Pancreas (tissue), 10 donors: Measurements from ENCODE around the gene ANGEL1. TPM values are rescaled to one million over a fixed set of nuclear protein-coding genes. Genes with fewer than 3 reads are reported as not detected.

Experiments
- ATAC-seq, 4 donors: fragments of 200-7000 bp; cut with Tn5 transposase; one replicate each; pipeline versions ENCODE4 v1.8.0 to v1.9.1; 2020; ENCODE audit warnings: mild to moderate bottlenecking in 4 of 4, moderate library complexity in 4 of 4
- DNase-seq, 6 donors: peaks; one replicate each; pipeline ENCODE4 v3.0.0-alpha.2; 2020
- FAIRE-seq: peaks from 2 replicates; lab custom pipeline; 2012; peaks lifted over from hg19 to GRCh38; lab: Jason Lieb, UNC
- H3K27ac ChIP-seq, 4 donors: fragments of 200-600 bp; sonication (generic); 1 replicate in 3 of 4; 2 replicates in 1 of 4; pipeline versions ENCODE4 v1.5.0 to v1.8.0; 2020
- H3K27me3 ChIP-seq, 4 donors: fragments of 200-600 bp; one replicate each; pipeline ENCODE4 v1.8.0; 2021
- H3K36me3 ChIP-seq, 3 donors: fragments of 200-600 bp; sonication (generic) in 1 of 3; one replicate each; pipeline versions ENCODE4 v1.5.0 to v1.8.0; 2020 to 2021
- H3K4me1 ChIP-seq, 3 donors: fragments of 200-600 bp; one replicate each; pipeline ENCODE4 v1.8.0; 2021
- H3K4me3 ChIP-seq, 4 donors: fragments of 200-600 bp; sonication (generic) in 2 of 4; one replicate each; pipeline versions ENCODE4 v1.5.0 to v1.8.0; 2020 to 2021
- H3K9me3 ChIP-seq, 4 donors: fragments of 200-600 bp; one replicate each; pipeline ENCODE4 v1.8.0; 2021
- CTCF ChIP-seq, 4 donors: fragments of 200-600 bp; sonication (generic) in 3 of 4; IDR thresholded peaks; one replicate each; pipeline versions ENCODE4 v1.5.0 to v1.8.0; 2021; ENCODE audit warnings: antibody characterized with exemption in 4 of 4
- WGBS, 2 donors: extraction: QIAGEN DNeasy Blood & Tissue Kit; methylation state at CpG; one replicate each; pipeline ENCODE4 v1.1.7; 2013; 5-methylcytosine and 5-hydroxymethylcytosine counted together
- intact Hi-C, 3 donors: fragments of 100-400 bp; cut with DNase I; formaldehyde crosslinking; loops; one replicate each; pipeline versions ENCODE4 v1.11.1 to v1.14.2; 2022
- polyA plus RNA-seq, 2 donors: library from polyadenylated mRNA; stranded (reverse); fragments of 200-250 nt; gene quantifications; one replicate each; pipeline ENCODE4 v1.2.3, GENCODE V29; 2013
- total RNA-seq, 6 donors: library from RNA; stranded (reverse); fragmentation: NEBNext Ultra II Directional in 4 of 6; extraction: Animal tissue kit (Norgen Biotek cat#: 25700) in 4 of 6; gene quantifications; one replicate each; pipeline versions ENCODE4 v1.2.1 to v1.2.4, GENCODE V29; 2021 to 2023
- donor health status: healthy with polysubstance abuse.
- donor health status: DM: no; HTN: no; CAD: no; lungs with moderate emphysema.
- donor health status: DM: no; HTN: no; CAD: no.
- donor health status: control.
- donor health status: control.
- donor health status: Bipolar disorder and iron deficiency.
- donor health status: DM: yes; HTN: yes; CAD: no.
- donor health status: DM: no; HTN: no; CAD: no.
- donor health status: DM: no; HTN: no; CAD: no.
- donor health status: DM: yes; HTN: yes; CAD: no.

The ANGEL1 gene
- total and polyA plus RNA-seq, 8 donors: 25.8 to 40.1 (median 30.5) TPM

- intact Hi-C loops: loop anchor here in 1 of 3 donors (10.0 kb wide), 1 partner anchor 55 kb away; no protein-coding TSS in a partner anchor
- H3K27me3 ChIP-seq: no peaks in the 10 kb centered on the region
- peak in 1 of 6 donors; percentile 53 for DNase-seq
- no peak for ATAC-seq
- no peak for FAIRE-seq
- 69 to 79% methylated on average over 18 of the region's 18 CpGs for WGBS, 2 donors
- H3K9me3 ChIP-seq: no peaks in the 10 kb centered on the region
- H3K4me3 ChIP-seq: no peak overlapping the region
- H3K27ac ChIP-seq: no peak overlapping the region
- no peak for TF ChIP-seq CTCF (IDR thresholded peaks at IDR 0.05)
- no peaks in the 10 kb centered on the region for H3K36me3 ChIP-seq
- peaks cover 0 to 12% (median 0%) of the 10 kb centered on the region in 3 donors for H3K4me1 ChIP-seq
These were observed 42.9 kb downstream of the ANGEL1 start for GRCh38 chr14:76769636-76770292.

GRCh38 chr14:76768671-76769500 is 43.8 kb downstream of the ANGEL1 start:
- Histone ChIP-seq H3K27ac (peak overlapping the region in 2 of 4 donors; percentile 41 to 42), H3K4me1 (peaks cover 0 to 10% (median 0%) of the 10 kb centered on the region in 3 donors), H3K4me3 (no peak overlapping the region), H3K27me3 (no peaks in the 10 kb centered on the region), H3K36me3 (no peaks in the 10 kb centered on the region), H3K9me3 (no peaks in the 10 kb centered on the region)
- WGBS, 2 donors: 55 to 66% methylated on average over 11 of the region's 11 CpGs
- no peak for FAIRE-seq
- no peak for TF ChIP-seq CTCF (IDR thresholded peaks at IDR 0.05)
- no peak for ATAC-seq
- peak in 1 of 6 donors; percentile 10 for DNase-seq
- intact Hi-C loops: no loop called here

DNA sequence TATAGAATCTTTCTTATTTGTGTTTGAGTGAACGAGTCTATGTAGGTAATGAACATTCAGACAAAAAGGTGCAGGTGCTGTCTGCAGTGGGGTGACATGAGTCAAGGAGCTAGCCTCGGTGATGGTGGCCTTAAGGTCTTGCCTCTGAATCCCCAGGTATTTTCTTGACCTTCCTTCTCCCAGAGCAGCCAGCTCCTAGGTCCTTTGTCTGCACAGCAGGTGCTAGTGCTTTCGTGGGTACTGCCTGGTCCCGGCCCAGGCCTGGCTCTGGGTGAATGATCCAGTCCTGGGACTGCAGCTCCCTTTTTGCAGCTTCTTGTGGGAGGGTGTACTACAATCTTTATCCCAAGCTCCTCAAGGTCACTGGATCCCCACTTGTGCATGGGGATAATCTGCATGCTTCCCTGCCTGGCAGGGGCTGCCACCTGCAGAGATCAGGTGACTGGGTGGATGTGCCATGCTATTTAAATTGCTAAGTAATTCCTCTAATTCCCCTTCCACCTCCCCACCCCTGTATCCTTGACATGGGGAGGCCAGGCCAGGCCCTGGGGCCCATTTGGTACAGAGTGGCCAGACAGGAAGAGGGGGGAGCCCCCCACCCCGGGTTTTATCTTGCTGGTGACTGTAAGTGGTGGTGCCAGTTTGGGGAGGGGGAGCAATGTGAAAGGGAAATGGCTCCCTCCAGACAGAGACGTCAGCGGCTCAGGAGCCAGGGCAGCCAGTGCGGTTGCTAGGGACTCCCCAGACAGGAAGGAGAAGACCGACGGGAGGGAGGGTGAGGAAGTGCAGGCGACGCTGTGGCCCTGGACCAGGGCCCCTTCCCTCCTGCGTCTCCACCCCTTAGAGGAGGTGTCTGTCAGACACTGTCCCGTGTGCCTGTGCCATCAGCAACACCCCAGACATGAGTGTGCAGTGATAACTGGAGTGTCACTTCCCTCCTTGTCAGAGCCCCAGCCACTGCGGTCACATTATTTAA is 44.7 kb downstream of the ANGEL1 start:
- no peak for TF ChIP-seq CTCF (IDR thresholded peaks at IDR 0.05)
- no peaks in the 10 kb centered on the region for H3K36me3 ChIP-seq
- DNase-seq (peak in 2 of 6 donors; percentile 60), ATAC-seq (peak in 3 of 4 donors; percentile 60 to 74 (median 73)), FAIRE-seq (no peak)
- H3K4me1 ChIP-seq: peaks cover 0 to 2% (median 0%) of the 10 kb centered on the region in 3 donors
- 47 to 55% methylated on average over 14 to 15 of the region's 15 CpGs for WGBS, 2 donors
- no peaks in the 10 kb centered on the region for H3K9me3 ChIP-seq
- H3K27ac ChIP-seq: peak overlapping the region in 2 of 4 donors; percentile 14 to 46
- H3K4me3 ChIP-seq: no peak overlapping the region
- no peaks in the 10 kb centered on the region for H3K27me3 ChIP-seq
- intact Hi-C loops: no loop called here

DNA sequence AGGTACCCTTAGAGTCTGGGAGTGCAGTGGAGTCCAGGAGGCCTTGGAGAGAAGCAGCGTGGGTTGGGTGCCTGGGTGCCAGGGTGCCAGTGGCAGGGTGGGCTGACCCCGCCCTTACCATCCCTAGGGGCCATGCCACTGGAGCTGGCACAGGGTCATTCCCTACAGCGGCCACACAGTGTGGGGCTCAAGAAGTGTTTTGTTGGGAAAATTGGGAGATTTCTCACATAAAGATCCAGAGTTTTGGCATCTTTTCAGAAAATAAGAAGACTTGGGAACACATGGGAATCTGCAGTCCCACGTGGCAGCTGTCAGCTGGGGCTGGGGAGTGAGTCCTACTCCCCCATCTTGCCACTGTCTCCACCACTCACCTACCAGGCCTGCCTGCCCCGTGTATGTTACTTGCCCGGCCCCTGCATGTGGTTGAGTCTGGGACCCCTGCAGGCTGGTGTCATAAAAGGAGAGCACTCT is 47.2 kb downstream of the ANGEL1 start:
- Histone ChIP-seq H3K9me3 (no peaks in the 10 kb centered on the region), H3K4me3 (no peak overlapping the region), H3K36me3 (no peaks in the 10 kb centered on the region), H3K27ac (no peak overlapping the region), H3K4me1 (peaks cover 0 to 3% (median 0%) of the 10 kb centered on the region in 3 donors), H3K27me3 (no peaks in the 10 kb centered on the region)
- TF ChIP-seq CTCF (IDR thresholded peaks at IDR 0.05): no peak
- intact Hi-C loops: no loop called here
- DNase-seq: no peak
- no peak for FAIRE-seq
- ATAC-seq: no peak
- 71% methylated on average over 6 of the region's 6 CpGs for WGBS, 2 donors
